T-helper 1 cell (primary cell): Measurements from ENCODE around the gene MEX3A.

Experiments
- DNase-seq, 5 donors: peaks; one replicate each; pipeline ENCODE4 v3.0.0-alpha.2; 2012 to 2020

The MEX3A gene

DNA sequence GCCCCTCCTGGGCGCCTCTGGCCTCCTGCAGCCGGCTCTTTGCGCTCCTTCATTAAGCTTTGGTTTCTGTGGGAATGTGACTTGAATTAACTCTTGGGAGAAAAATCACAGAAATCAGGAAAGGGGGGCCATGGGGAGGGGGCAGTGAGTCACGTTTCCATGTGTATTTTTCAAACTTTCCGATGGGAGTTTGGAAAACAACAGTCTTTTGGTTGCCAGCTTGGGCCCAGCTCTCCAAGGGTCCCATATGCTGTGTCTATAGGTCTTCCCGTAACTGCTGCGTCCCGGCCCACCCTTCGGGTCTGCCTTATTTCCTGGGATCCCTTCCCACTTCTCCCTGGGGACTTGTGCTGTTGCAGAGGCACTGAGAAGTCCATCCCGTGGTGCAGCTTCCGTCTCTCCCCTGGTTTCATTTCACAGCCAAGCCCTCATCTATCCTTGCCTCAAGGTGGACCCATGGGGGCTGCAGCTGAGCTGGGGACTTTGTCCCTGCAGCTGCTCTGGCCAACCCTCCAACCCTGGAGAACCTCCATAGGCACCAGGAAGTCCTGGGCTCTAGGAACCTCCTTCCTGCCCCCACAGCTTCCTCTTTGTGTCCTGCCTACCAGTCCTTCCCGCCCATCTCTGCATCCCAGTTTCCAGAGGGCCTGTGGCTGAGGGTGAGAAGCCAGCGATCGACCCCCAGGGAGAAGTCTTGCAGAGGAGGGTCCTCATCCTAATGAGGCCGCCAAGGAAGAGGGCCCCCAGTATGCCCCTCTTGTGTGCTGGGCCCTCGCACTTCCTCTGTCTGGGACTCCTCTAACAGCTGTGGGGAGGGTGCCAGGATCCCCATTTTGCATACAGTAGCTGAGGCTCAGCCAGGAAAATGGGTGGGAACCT, 20.6 kb upstream of the MEX3A start:
- DNase-seq: no peak

DNA sequence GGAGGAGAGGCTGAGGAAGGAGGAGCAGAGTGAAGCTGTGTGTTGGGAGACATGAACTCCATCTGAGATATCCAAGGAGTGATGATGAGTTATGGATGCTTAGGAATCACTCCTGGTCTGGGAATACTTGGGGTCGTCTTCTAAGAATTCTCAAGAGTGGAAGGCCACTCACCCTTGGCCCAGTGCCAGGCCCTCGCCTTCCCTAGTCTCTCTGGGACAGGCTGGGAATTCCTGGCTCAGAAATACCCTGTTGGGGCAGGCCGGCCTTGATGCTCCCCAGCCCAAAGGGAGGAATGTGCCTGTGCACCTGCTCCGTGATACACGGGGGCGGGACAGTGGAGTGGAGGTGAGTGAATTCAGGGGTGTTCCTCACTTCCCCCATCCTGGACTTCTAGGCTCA, 19.6 kb upstream of the MEX3A start:
- DNase-seq: no peak

DNA sequence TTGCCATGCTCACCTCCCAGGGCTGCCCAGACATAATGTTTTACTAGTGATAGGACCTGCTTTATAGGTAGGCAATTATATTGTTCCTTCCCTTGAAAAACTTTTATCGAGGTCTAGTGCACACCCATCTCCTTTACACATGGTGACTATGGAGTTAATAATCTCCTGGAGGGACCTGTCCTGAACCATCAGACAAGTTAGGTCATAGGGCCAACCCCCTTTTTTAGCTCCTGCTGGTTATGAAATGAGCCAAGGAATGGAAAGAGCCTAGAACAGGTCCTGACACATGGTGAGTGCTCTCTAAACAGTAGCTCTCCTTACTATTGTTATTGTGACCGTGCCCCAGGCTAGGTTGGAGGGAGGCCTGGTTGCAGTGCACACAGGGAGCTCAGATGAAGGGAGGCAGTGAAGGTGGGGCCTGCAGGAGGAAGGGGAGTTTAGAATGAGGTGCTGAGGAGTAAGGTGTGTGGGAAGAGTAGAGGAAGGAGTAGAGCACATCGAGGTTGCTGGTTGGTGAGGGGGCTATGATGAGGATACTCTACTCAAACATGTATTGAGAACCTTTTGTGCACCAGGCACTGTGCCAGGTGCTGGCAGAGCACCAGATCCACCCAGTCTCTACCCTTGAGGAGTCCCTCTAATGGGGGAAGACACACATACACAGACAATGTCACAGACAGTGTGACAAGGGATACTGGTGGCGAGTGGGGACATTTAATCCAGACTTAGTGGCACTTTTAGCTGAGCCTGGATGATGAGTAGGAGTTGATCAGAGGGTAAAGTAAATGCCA, 18.1 kb upstream of the MEX3A start:
- DNase-seq: no peak

DNA sequence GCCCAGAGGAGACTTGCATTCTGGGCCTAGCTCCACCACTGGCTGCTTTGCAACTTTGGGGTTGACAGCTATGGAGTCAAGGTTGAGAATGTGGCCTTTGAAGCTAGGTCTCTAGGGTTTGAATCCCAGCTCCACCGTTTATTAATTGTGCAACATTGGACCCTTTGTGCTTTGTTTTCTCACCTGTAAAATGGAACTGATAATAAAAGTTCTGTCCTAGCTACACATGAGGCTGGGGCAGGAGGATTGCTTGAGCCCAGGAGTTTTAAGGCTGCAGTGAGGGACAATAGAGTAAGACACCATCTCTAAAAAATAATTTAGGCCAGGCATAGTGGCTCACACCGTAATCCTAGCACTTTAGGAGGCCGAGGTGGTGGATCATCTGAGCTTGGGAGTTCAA, 17.0 kb upstream of the MEX3A start:
- no peak for DNase-seq

DNA sequence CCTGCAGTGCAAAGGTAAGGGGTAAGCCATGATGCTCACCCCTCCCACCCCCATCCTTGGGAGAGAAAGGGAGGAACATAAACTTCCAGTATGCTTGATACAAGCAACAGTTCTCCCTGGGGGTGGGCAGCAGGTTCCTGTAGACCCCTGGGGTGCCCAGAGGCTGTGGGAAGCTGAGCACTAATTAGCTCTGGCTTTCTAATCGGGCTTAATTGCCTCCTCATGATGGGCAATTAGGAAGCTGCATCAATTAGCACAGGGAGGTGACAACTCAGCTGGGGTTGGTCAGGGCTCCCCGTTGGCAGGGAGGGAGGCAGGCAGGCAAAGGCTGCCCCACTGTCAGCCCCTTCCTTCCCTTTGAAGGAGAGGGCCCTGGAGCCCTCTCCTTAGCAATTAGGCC, 16.5 kb upstream of the MEX3A start:
- DNase-seq: no peak

DNA sequence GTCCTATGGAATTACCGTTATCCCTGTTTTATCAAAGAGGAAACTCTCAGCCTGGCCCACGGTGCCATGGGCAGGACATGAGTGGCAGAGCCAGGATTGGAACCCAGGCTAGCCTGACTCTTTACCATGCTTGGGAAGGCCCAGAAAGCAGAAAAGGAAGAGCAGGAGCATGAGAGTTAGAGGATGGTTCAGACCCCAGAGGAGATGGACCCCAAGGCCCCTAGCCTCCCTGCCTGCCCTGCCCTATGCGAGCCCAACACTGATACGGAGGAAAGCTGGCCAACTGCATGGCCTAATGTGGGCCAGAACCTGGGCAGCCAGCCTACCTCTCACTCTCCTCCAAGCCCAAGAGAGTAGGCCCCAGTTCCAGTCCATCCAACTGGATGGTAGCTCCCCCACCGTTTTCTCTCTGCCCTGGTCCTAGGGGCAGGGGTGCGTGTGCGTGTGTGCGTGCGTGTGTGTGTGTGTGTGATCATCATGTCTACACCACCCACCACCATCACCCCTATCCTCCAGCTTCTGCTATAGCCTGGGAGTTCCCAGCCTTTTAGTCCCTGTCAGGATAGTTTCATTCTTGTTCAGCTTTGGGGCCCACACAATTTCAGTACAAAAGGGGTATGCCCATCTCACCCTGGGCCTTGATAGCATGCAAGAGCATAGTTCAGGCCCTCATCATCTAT, 15.4 kb upstream of the MEX3A start:
- DNase-seq: peak in 1 of 5 donors; percentile 44

DNA sequence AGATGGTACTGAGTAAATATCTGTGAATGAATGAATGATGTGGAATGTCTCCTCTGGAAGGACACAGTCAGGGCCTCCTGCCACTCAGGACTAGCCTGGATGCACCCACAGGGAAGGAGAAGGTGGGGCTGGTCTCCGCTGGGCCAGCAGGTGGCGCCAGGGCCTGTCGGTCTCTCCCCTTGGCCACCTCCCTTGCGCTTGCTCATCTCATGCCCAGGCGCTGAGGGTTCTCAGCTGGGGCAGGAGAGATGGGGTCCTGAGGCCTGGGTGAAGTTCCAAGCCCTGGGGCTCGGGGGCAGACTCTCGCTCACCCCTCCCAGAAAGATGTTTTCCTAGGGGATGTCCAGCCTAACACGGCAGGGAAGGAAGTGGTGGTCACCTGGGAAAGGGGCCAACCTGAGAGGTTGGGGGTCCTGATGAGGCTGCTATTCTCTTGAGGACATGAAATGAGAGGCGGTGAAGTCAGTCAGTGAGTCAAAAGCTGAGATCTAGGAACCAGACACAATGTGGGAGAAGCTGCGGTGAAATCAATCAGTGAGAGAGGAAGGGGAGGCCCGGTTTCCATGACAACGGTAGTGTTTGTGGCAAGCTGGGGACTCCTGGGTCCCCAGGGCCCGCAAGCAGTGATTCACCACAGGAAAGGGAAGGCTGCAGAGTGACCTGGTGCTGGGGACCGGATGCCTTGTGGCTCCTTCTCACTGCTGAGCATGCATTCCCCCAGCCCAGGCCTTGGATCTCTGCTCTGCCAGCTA, 14.6 kb upstream of the MEX3A start:
- peak; percentile 71 to 96 (median 82) for DNase-seq

DNA sequence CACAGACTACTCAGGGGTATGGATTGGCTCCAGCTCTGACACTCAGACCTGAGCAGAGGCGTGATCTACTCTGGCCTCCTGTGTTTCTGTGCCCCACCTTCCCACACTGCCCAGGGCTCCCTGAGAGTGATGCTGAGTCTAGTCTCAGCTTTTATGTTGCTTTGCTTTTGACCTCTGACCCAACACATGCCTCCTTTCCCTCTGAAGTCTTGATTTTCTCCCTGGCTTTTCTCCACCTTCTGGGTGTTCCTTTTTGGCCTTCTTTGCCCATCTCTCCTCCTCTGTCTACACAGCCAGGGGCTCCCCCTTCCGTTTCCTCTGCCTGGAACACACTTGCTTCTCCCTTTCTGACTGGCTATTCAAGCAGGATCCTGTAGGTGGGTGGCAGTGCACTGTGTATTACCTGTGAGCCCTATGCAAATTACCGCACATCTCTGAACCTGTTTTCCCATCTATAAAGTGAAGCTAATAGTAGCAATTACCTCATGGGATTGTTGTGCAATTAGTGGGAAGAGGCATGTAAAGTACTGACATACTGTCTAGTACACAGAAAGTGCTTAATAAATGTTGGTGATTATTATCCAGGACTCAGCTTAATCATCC, 13.7 kb upstream of the MEX3A start:
- no peak for DNase-seq

DNA sequence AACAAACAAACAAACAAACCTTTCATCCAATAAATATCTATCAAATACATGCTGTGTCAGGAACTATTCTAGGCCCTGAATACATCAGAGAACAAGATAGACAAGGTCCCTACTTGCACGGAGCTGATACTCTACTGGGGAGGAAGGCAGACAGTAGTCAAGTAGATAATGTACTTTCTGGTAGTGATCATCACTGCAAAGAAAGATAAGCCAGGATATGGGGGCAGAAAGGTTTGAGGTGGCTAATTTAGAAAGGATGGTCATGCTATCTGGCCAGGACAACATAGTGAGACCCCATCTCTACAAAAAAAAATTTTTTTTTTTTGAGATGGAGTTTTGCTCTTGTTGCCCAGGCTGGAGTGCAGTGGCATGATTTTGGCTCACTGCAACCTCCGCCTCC, 9.3 kb upstream of the MEX3A start:
- no peak for DNase-seq

DNA sequence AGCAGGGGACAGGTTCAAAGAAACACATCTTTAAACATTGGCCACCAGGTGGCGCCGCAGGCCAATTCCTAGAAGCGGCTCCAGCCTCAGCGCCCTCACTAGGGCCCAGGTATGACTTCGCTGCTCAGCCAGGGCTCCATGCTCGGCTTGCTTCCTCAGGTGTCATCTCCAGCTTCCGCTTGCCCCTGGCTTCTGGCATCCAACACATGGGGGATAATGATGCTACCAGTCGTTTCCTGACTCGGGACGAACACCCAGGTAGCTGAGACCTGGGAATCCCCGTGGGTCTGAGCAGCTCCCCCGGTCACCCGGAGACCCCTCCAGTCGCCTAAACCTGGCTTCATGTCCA, 8.5 kb upstream of the MEX3A start:
- DNase-seq: peak; percentile 73 to 89 (median 83)

DNA sequence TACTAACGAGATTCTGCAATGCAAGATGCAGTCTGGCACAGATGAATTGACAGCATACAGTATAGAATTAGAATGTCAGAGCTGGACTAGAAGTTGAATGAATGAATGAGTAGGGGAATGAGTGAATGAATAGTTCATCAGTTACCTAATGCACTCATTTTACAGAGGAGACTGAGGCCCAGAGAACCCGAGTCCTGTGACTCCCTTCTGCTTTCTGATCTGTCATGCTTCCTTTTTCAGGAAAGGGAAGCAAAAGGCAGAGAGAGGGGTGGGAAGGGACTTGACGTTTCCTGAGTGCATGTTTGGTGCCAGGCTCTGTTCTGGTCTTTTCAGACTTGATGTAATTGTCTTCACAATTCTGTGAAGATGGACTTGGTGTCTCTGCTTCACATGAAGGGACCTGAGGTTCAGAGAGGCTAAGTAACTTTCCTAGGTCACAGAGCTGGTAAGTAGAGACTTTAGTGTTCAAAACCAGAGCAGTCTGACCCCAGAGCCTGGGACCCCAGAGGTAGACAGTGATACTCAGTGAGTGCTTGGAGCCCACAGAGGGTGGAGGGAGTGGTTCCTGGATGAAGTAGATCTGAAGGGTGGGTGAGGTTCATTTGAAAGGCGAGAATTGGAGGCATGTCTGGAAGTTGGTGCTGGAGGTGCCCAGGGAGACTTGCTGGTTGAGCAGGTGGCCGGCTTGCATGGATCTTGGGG, 8.0 kb upstream of the MEX3A start:
- DNase-seq: no peak

DNA sequence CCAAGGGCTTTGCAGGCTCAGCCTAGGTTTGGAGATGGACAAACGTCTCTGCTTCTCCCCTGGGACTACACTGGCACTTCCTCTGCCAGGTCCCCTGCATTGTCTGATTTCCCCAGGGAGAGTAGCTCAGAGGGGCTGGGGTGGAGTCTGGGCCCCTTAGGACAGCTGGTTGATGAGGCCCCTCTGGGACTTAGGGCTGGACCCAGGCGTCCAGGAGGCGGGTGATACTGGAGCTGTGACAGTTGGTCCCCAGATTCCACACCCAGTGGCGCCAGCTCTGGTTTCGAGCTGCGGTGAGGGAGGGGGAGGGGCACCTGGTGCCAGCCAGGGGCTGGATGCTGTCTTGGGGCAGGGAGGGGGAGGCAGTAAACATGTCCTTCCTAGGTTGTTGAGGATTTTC, 7.4 kb upstream of the MEX3A start:
- DNase-seq: no peak

DNA sequence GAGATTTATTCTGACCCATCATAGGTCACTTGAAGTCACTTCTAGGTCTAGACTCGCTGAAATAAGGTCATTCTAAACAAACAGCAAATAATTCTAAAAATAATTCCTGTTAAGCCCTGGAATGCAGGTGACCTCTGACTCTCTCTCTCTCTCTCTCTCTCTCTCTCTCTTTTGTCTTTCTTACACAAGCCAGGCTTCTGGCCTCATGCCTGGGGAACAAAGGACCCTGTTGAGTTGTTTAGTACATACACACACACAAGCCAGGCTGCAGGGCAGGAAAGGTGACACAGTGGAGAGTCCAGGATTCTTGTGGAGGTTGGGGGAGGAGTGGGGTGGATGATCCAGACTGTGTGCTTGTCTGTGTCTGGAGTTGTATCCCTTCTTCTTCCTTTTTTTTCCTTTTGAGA, 4.0 kb upstream of the MEX3A start:
- DNase-seq: no peak

DNA sequence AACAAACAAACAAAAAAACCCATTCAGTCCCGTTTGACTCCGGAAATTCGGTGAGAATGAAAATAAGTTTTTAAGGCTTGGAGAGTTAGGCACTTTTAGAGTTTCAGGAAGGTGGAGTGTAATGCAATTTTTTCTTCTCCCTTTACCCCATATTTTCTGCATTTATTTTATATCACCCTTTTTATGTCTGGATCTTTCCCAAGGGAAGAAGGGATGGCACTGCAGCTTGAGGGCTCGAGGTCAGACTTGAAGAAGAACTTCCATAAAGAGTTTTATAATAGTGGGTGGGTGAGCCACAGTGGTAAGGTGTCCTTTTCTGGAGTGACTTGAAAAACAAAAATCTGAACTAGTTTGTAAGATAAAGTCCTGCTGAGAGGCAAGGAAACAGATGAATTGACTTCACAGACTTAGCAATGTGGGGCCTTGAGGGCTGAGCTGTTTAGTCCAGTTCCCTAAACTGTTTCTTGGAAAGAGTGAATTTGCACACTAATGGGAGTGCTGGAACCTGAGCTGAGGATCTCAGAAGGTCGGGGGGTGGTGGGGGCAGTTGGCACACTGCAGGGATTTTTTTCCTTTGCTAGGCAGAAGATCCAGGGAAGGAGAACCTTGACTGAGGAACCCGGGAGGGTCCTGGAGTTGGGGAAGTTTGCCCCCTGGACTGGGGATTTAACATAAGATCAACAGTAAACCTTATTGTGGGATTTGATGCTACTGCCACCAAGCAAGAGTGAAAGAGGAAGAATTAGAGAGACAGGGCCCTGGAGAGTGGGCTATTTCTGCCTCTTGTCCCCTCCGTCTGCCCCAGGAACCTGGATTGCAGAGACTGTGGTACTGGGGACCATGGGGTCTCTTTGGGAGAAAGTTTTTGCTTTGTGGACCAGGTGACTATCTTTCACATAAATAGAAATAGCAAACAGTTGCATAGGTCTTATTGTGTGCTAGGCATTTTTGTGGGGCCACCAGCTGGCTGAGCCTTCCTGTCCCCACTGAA, 1.8 kb upstream of the MEX3A start:
- no peak for DNase-seq

DNA sequence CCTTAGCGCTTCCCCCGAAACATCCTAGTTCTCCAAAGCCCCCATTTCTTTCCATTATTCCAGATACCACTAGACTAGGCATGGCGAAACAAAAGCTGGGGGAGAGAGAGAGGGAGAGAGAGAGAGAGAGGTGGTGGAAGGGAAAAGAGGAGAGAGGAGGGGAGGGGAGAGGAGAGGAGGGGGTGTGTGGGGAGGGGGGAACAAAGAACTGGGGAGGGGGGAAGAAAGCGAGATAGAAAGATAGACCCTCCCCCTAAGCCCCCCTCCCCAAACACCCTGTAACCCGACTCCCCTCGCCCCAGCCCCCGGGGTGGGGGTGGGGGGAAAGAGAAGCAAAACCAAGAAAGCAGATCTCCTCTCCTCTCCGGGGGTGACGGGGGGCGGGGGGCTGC, 352 bp downstream of the MEX3A start:
- DNase-seq: no peak

DNA sequence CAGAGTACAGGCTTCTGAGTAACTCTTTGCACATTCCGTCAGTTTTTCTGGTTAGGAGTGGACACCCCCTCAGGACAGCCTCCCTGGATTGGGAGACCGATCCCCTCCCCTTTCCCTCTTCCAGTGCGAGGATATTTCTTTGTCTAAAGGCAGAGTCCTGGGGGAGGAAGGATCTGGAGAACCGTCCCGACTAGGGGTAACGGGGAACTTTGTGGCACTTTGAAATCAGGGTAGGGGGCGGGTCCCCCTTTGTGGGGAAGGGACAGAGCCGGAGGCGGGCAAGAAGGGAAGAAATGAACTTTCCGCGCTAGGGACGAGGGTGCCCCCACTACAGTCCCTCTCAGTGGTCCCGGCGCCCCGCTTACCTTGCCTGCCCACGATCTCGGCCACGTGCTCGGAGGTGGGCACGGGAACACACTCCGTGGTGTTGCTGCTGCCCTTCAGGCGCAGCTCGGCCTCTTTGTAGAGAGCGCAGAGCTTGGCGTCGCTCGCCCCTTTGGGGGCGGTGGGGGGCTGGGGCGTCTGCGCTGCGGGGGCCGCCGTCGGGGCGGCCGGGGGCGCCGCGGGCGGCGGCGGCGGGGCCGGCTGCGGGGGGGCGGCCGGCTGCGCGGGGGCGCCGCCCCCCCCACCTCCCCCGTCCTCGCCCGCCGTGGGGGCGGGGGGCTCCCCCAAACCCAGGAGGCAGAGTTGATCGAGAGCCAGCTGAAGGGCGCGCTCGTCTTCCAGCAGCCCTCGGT, 917 bp downstream of the MEX3A start:
- no peak for DNase-seq

DNA sequence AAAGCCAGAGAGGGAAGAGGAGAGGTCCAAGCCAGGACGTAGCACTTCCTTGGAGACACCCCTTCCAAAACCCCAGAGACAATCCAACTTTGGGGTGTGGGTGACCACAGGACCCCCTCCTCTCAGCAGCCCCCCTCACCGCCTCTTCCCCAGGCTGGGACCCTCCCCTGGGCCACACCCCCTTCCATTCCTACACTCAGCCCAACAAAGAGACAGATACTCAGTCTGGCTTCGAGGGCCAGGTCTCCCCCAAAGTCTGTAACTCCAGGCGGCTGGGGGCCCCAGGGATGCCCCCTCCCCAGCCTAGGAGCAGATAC, 1.4 kb downstream of the MEX3A start:
- DNase-seq: no peak

DNA sequence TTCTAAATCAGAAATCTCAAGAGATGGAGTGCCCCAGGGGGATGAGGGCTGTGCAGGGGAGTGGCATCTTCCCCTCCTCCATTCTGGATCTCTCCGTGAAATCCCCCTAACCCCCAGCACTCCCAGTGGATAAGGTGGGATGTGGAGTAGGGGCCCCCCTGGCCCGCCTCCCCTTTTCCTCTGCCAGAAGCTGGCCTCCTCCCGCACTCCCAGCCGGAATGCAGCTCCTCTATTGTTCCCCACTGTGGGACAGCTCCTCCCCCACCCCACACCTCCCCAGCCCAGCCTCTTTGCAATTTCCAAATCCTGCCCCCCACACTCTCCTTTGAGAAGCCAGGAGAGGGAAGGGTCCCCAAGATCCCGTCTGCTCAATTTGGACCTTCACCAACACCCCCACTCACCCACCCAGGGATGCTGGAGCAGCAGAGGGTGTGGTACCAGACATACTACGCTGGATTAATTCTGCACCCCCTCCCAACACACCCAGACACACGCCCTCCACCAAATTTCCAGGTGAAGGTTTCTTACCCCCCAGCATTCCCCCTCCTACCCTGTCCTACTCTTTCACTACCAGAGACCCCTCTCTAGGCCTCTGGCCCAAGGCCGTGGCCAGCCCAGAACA, 1.9 kb downstream of the MEX3A start:
- DNase-seq: no peak

DNA sequence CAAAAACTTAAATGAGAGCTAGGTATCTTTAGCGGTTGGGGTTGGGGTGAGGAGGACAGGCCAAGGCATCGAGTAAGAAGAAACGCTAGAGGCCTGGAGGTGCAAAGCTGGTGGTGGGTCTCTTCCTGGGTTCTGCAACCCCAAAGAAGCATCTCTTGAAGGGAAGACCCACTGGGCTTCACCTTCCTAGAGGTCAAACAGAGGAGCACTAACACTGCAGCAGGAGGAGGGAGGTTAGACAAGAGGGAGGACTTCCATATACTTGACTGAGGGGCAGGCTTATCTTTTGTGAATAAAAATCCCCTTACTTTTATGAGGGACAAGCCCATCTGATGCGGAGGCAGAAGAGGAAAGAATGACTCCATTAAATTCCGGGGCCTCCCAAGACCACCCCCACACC, 2.5 kb downstream of the MEX3A start:
- no peak for DNase-seq

DNA sequence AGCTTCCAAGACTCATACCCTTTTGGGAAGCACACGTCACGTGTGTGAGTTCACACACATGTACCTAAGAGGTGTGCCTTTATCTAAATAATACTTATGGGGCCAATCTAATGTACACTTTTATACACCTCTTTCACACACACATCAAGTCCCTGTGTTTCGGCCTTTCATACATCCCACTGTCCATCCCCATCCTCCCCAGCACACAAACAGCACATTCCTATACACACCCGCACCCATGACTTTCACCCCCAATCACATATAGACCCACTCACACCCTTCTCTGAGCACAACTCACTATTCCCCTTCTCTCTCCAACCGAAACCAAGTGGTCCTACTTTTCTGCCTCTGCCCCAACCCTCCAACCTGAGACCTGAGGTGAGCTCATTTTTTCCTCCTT, 3.5 kb downstream of the MEX3A start:
- no peak for DNase-seq
